GM12873 (cell line): ENCODE data around the gene PROK1.

ENCODE experiments used
- TF ChIP-seq, protein P1 (sequence below): IDR thresholded peaks from 2 replicates; pipeline ENCODE4 v1.5.1; 2012; ENCODE audit warnings: low read depth, mild to moderate bottlenecking, moderate library complexity, low read length, control low read depth; ENCODE audit not compliant: insufficient read depth; ENCODE audit errors: missing control alignments

Gene PROK1

DNA sequence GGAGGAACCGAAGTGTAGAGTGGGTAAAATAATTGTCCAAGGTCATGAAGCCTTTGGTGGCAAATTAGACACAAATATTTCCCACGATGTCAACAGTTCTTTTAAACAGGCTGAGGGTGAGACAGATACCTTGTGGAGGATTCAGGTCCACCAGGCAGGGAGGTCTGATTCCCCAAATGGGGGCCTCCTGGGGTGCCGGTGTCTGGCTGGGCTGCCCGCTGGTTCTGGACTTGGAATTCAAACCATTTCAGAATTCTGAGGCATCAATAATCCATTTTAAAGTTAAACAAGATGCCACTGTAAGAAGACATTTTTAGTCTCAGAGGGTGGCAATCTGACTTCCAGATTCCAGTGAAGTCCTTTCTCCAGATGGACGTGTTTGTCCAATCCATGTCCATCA, 52.5 kb downstream of the PROK1 start:
- TF ChIP-seq, protein P1, sequence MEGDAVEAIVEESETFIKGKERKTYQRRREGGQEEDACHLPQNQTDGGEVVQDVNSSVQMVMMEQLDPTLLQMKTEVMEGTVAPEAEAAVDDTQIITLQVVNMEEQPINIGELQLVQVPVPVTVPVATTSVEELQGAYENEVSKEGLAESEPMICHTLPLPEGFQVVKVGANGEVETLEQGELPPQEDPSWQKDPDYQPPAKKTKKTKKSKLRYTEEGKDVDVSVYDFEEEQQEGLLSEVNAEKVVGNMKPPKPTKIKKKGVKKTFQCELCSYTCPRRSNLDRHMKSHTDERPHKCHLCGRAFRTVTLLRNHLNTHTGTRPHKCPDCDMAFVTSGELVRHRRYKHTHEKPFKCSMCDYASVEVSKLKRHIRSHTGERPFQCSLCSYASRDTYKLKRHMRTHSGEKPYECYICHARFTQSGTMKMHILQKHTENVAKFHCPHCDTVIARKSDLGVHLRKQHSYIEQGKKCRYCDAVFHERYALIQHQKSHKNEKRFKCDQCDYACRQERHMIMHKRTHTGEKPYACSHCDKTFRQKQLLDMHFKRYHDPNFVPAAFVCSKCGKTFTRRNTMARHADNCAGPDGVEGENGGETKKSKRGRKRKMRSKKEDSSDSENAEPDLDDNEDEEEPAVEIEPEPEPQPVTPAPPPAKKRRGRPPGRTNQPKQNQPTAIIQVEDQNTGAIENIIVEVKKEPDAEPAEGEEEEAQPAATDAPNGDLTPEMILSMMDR: no peak

DNA sequence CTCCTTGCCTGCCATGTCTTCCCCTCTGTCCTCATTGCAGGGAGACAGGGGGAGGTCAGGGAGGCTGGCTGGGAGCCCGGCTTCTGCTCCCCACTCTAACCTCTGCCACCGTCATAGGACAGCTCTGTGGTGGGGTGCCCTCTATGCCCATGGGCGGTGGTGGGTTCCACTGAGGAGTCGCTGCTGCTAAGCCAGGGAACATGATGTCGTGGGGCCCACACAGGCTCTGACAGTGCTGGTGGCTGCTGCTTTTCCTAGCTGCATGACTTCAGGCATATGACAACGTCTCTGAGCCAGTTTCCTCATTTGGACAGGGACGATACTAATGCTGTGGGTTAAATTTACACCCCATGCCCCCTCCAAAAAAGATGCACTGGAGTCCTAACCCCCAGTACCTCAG, 53.3 kb downstream of the PROK1 start:
- TF ChIP-seq, protein P1: no peak

DNA sequence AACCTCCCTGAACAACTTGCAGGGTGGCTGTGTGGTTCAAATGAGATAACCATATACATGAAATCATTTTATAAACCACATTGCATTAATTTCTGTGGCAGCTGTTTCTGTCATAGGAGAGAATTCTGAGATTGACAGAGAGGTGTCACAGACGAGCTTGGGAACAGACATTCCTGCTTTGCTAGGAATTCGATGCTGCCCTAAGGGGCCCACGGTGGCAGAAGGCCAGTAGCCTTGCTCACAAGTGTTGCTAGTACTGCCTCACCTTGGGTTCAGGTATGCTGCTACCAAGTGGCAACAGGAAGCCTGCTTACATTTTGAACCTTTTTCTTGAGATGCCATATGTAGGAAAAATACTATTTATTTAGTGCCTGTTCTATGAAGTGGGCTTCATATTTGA, 54.6 kb downstream of the PROK1 start:
- TF ChIP-seq, protein P1: no peak

DNA sequence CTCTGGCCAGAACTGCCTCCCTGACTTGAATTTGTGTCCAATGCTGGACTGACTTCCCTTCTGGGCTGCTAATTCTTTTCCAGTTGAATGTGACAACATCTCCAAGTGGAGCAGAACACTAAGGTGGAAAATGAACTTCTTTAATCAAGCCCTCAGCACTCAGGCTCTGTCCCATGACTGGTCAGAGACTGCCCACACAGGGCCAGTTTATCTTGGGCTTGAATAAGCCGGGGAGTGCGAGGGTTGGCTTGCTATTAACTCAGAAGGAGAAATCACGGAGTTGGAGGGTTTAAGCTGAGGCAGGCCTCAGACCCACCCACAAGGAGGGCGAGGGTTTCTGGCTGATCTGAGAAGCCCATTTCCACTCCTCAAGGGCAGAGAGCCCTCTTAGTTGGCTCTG, 55.6 kb downstream of the PROK1 start:
- TF ChIP-seq, protein P1: no peak
